Stimulated activated CD4-positive, alpha-beta T cell treated with anti-CD3 and anti-CD28 coated beads, Interleukin-12 subunit alpha, Interleukin-12 subunit beta, amount 100 ng/mL, for 48 hours (primary cell): ENCODE data around the gene PNMA8B.
"Not testable (repeated sequence)": the region's sequence is repeated elsewhere in the genome, so short reads cannot be mapped to it uniquely, and the experiment has no call there.

Experiments
- DNase-seq, 3 donors: peaks; one replicate each; pipeline ENCODE4 v3.0.0-alpha.2; 2020; ENCODE audit warnings: low read depth in 2 of 3, low spot score in 1 of 3

PNMA8B gene

GRCh38 chr19:46495786-46496099, at the start of gene PNMA8B:
TSS of gene PNMA8B (minus strand) at chr19:46495867. CDS start at chr19:46495465, 402 bp downstream.
- DNase-seq = no peak

- DNase-seq = no peak
Observed at GRCh38 chr19:46544651-46545050, 49.0 kb upstream of the PNMA8B start.

GRCh38 chr19:46542428-46543230, 47.0 kb upstream of the PNMA8B start:
- DNase-seq = peak; percentile 60 to 80 (median 71)

GRCh38 chr19:46537136-46538097, 41.8 kb upstream of the PNMA8B start:
- peak in 2 of 3 donors; percentile 57 to 69 for DNase-seq

- DNase-seq = no peak
Observed at GRCh38 chr19:46536391-46536790, 40.7 kb upstream of the PNMA8B start.

GRCh38 chr19:46533621-46534081, 38.0 kb upstream of the PNMA8B start:
- DNase-seq = no peak

- no peak for DNase-seq
Observed at GRCh38 chr19:46533078-46533620, 37.5 kb upstream of the PNMA8B start.

- no peak for DNase-seq
Observed at GRCh38 chr19:46530636-46531035, 35.0 kb upstream of the PNMA8B start.

GRCh38 chr19:46529622-46530451, 34.2 kb upstream of the PNMA8B start:
- peak; percentile 47 to 63 (median 61) for DNase-seq

GRCh38 chr19:46528601-46529590, 33.2 kb upstream of the PNMA8B start:
- DNase-seq = no peak

- not testable (repeated sequence) for DNase-seq
Observed at GRCh38 chr19:46526801-46527200, 31.1 kb upstream of the PNMA8B start.

- DNase-seq = no peak
Observed at GRCh38 chr19:46524308-46524707, 28.6 kb upstream of the PNMA8B start.

GRCh38 chr19:46522988-46523387, 27.3 kb upstream of the PNMA8B start:
- DNase-seq = not testable (repeated sequence)

- DNase-seq = no peak
Observed at GRCh38 chr19:46521241-46521868, 25.7 kb upstream of the PNMA8B start.

GRCh38 chr19:46520616-46521015, 24.9 kb upstream of the PNMA8B start:
- DNase-seq = no peak

- no peak for DNase-seq
Observed at GRCh38 chr19:46517471-46517870, 21.8 kb upstream of the PNMA8B start.

GRCh38 chr19:46515879-46516350, 20.2 kb upstream of the PNMA8B start:
- DNase-seq = no peak

- no peak for DNase-seq
Observed at GRCh38 chr19:46515290-46515609, 19.6 kb upstream of the PNMA8B start.
